Stimulated activated naive B cell treated with anti-CD40 and anti-IgM and Interleukin-4, amounts not matched to agents 10 μg/mL and 1 μg/mL and 100 μg/mL, for 72 hours (primary cell): Measurements from ENCODE around the gene OR5K3.
"Not testable (repeated sequence)": the region's sequence is repeated elsewhere in the genome, so short reads cannot be mapped to it uniquely, and the experiment has no call there.

Experiments used
- ATAC-seq, 2 donors: fragments of 150-1000 bp; cut with Tn5 transposase; replicated peaks; 2 replicates each; pipeline ENCODE4 v1.10.0; 2021; ENCODE audit warnings: moderate library complexity in 1 of 2
- DNase-seq: peaks from one replicate; pipeline ENCODE4 v3.0.0; 2021
- H3K27ac Mint-ChIP-seq: one replicate; pipeline ENCODE4 v1.8.0; 2022; ENCODE audit warnings: mild to moderate bottlenecking, mixed read lengths
- H3K27me3 Mint-ChIP-seq, 2 donors: one replicate each; pipeline ENCODE4 v1.8.0; 2022; ENCODE audit warnings: mixed read lengths in 2 of 2
- H3K36me3 Mint-ChIP-seq, 2 donors: one replicate each; pipeline ENCODE4 v1.8.0; 2022; ENCODE audit warnings: mixed read lengths in 2 of 2, mild to moderate bottlenecking in 1 of 2
- H3K4me1 Mint-ChIP-seq, 2 donors: one replicate each; pipeline ENCODE4 v1.8.0; 2022; ENCODE audit warnings: mixed read lengths in 2 of 2, mild to moderate bottlenecking in 1 of 2
- H3K4me3 Mint-ChIP-seq, 2 donors: one replicate each; pipeline ENCODE4 v1.8.0; 2022; ENCODE audit warnings: mild to moderate bottlenecking in 2 of 2, mixed read lengths in 2 of 2, moderate library complexity in 1 of 2
- H3K9me3 Mint-ChIP-seq, 2 donors: one replicate each; pipeline ENCODE4 v1.8.0; 2022; ENCODE audit warnings: mixed read lengths in 2 of 2, mild to moderate bottlenecking in 1 of 2

OR5K3 gene

DNA sequence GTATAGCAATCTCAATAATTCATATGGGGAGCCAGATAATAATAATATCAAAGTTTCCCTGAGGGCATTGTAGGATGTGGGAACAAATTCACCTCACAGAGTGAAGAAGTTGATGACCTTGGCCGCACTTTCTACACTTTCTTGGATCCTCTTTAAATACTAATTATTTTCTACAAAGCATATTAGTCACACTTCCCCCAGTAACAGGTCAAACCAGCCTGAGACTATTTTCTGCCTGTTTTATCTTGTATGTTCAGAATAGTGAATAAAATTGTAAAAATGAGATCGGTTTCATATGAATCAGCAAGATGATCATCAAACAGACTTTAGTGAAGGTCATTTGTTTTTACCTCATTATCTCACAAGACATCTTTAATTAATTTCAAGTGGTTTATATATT lies 2.3 kb upstream of the OR5K3 start:
- no peaks in the 10 kb centered on the region for H3K36me3 Mint-ChIP-seq

DNA sequence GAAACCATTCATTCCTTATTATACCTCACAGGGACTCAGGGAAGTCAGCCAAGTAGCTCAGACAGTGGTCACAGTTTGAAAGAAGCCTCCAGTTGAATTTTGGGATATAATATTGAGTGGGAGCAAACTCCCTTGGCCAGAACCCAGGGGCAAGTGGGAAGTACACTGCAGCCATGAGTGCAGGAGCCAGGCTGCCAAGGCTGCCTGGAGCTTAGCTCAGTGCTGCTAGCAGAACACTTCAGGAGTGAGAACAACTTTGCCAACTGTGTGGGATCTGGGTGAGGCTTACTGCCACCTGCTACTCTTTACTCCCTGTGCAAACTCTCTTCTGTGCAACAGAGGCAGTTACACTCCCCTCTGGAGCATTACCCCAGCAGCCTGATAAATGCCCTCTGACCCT lies 4.6 kb downstream of the OR5K3 start:
- Mint-ChIP-seq H3K27ac (no peak overlapping the region), H3K4me3 (no peak overlapping the region), H3K4me1 (no peaks in the 10 kb centered on the region), H3K36me3 (no peaks in the 10 kb centered on the region), H3K9me3 (peaks cover 7 to 15% of the 10 kb centered on the region in 2 donors), H3K27me3 (no peaks in the 10 kb centered on the region)
- DNase-seq (no peak), ATAC-seq (no peak)

More for the DNA sequence above, 2.3 kb upstream of the OR5K3 start:
- H3K27me3 Mint-ChIP-seq, result no peaks in the 10 kb centered on the region
- no peak overlapping the region for H3K4me3 Mint-ChIP-seq
- no peak overlapping the region for H3K27ac Mint-ChIP-seq
- no peak for ATAC-seq
- H3K4me1 Mint-ChIP-seq, result no peaks in the 10 kb centered on the region
- no peak for DNase-seq
- H3K9me3 Mint-ChIP-seq, result no peaks in the 10 kb centered on the region

DNA sequence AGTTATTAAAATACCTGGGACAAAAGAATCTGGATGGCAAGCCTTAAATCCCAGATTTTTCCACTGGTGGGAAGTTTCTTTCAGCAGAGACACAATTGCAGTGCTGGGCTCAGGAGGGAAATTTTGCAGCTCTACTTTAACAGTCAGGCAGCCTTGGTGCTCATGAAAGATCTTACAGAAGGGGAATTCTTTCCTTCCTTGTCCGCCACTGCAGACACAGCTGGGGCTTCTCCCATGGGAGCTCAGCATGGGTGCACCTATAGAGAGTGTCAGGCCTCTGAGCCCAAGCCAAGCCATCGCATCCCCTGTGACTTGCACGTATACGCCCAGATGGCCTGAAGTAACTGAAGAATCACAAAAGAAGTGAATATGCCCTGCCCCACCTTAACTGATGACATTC lies 6.0 kb downstream of the OR5K3 start:
- not testable (repeated sequence) for DNase-seq, H3K27ac Mint-ChIP-seq, ATAC-seq, H3K36me3 Mint-ChIP-seq, H3K4me1 Mint-ChIP-seq, H3K4me3 Mint-ChIP-seq, H3K27me3 Mint-ChIP-seq
- H3K9me3 Mint-ChIP-seq, result peaks cover 10 to 20% of the 10 kb centered on the region in 2 donors

DNA sequence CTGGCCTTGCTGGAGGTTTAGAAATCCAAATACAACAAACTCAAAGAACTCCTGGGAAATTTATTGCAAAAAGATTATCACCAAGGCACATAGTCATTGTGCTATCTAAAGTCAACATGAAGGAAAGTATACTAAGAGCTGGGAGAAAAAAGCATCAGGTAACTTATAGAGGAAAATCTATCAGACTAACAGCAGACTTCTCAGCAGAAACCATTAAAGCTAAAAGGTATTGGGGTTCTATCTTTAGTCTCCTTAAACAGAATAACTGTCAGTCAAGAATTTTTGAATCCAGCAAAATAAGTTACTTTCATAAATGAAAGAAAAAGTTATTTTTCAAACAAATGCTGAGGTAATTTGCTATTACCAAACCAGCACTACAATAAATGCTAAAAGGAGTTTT lies 8.0 kb downstream of the OR5K3 start:
- Mint-ChIP-seq H3K9me3 (peaks cover 19 to 24% of the 10 kb centered on the region in 2 donors), H3K27me3 (no peaks in the 10 kb centered on the region), H3K36me3 (no peaks in the 10 kb centered on the region)

DNA sequence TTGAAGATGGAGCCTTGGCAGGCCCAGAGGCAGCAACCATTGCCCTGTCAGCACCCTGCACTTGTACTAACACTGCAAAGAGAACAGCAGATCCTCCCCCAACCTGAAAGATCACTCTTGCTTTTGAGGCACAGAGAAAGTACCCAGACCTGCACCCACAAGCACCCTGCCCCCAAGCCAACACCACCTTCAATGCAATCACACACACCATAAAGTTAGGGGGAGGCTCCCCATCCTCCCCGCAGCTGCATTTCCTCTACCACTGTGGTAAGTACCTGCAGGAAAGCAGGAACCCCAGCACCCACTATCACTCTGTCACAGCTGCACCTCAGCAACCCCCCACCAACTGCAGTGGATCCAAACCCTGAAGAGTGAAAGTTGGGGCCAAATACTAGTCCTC lies 12.0 kb downstream of the OR5K3 start:
- Mint-ChIP-seq H3K27ac (peak overlapping the region; percentile 39), H3K27me3 (no peaks in the 10 kb centered on the region), H3K4me1 (no peaks in the 10 kb centered on the region), H3K4me3 (no peak overlapping the region), H3K9me3 (peaks cover 37 to 40% of the 10 kb centered on the region in 2 donors), H3K36me3 (peaks cover 0 to 4% of the 10 kb centered on the region in 2 donors)
- DNase-seq (no peak), ATAC-seq (no peak)

More for the DNA sequence above, 8.0 kb downstream of the OR5K3 start:
- DNase-seq (no peak), ATAC-seq (no peak)
- H3K4me1 Mint-ChIP-seq, result no peaks in the 10 kb centered on the region
- H3K4me3 Mint-ChIP-seq, result no peak overlapping the region
- H3K27ac Mint-ChIP-seq, result no peak overlapping the region

DNA sequence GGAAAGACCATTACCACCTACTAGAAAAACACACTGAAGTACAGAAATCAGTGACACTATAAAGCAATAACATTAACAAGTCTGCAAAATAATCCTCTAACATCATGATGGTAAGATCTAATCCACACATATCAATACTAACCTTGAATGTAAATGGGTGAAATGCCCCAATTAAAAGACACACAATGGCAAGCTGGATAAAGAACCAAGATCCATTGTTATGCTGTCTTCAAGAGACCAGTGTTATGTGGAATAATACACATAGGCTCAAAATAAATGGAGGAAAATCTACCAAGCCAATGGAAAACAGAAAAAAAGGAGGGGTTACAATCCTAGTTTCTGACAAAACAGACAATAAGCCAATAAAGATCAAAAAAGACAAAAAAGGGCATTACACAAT lies 13.5 kb downstream of the OR5K3 start:
- Mint-ChIP-seq H3K9me3 (peaks cover 31 to 32% of the 10 kb centered on the region in 2 donors), H3K27ac (no peak overlapping the region), H3K27me3 (no peaks in the 10 kb centered on the region), H3K36me3 (peaks cover 2 to 4% of the 10 kb centered on the region in 2 donors), H3K4me1 (no peaks in the 10 kb centered on the region), H3K4me3 (no peak overlapping the region)
- DNase-seq (no peak), ATAC-seq (no peak)

DNA sequence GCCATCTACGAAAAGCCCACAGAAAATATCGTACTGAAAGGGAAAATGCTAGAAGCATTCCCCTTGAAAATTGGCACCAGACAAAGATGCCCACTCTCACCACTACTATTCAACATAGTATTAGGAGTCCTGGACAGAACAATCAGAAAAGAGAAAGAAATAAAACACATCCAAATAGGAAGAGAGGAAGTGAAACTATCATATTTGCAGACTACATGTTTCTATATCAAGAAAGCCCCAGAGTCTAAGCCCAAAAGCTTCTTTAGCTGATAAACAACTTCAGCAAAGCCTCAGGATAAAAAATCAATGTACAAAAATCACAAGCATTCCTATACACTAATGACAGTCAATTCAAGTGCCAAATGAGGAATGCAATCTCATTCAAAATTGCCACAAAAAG lies 15.6 kb downstream of the OR5K3 start:
- Mint-ChIP-seq H3K4me1 (no peaks in the 10 kb centered on the region), H3K36me3 (peaks cover 2 to 4% of the 10 kb centered on the region in 2 donors), H3K27ac (no peak overlapping the region), H3K9me3 (peaks cover 28 to 29% of the 10 kb centered on the region in 2 donors), H3K4me3 (no peak overlapping the region), H3K27me3 (no peaks in the 10 kb centered on the region)
- ATAC-seq, result no peak
- DNase-seq, result no peak

DNA sequence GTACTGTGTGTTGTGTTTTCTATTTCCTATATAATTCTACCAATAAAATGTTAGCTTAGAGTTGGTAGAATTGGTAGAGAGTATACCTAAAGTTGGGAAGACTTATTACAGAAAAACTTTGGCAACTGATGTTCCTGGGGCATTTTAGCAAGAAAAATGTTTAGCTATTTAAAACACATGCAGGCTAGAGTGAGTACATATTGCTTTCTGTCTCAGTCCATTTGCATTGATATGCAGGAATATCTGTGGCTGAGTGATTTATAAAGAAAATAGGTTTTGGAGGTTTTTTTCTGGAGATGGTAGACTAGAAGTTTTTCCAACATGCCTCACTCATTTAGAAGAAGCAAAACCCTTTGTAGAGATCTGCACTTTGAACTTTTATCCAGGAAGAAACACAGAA lies 42.1 kb downstream of the OR5K3 start:
- H3K27me3 Mint-ChIP-seq, result no peaks in the 10 kb centered on the region
- peaks cover 0 to 3% of the 10 kb centered on the region in 2 donors for H3K36me3 Mint-ChIP-seq
- no peaks in the 10 kb centered on the region for H3K4me1 Mint-ChIP-seq
- H3K4me3 Mint-ChIP-seq, result no peak overlapping the region
- ATAC-seq (no peak), DNase-seq (no peak)
- no peak overlapping the region for H3K27ac Mint-ChIP-seq
- H3K9me3 Mint-ChIP-seq, result peaks cover 20 to 31% of the 10 kb centered on the region in 2 donors

DNA sequence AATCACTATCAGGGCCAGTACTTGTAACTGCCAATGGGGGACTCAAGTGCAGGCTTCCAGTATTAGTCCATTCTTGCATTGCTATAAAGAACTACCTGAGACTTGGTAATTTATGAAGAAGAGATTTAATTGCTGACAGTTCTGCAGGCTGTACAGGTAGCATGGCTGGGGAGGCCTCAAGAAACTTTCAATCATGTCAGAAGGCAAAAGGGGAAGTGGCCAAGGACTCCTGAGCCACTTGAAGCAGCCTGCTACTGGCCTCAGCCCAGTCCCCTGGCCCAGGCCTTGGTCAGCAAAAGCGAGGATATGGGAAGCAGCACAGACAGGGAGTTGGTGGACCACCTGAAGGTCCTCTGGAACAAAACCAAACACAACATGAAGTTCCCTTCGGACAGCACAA lies 43.3 kb downstream of the OR5K3 start:
- DNase-seq, result no peak
- Mint-ChIP-seq H3K27me3 (no peaks in the 10 kb centered on the region), H3K36me3 (peaks cover 0 to 3% of the 10 kb centered on the region in 2 donors), H3K9me3 (peaks cover 17 to 31% of the 10 kb centered on the region in 2 donors), H3K4me3 (no peak overlapping the region), H3K4me1 (no peaks in the 10 kb centered on the region), H3K27ac (no peak overlapping the region)
- no peak for ATAC-seq

DNA sequence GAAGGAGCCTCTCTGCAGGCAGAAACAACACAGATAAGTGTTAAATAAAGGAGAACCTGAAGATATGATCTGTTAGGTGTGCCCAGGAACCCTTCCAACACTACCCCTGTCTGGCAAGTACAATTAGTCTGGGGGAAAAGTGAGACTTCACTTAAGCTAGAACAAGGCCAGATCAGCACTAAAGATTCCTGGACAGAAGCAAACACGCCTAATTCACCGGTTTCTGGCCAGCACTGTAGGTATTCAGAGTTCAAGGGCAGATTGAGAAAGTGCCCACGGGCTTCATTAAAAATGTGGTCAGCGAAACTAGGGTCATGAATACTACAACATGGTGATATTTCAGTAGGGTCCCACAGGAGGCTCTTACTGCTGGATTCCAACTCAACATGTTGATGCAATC lies 43.9 kb downstream of the OR5K3 start:
- DNase-seq (no peak), ATAC-seq (no peak)
- peaks cover 11 to 24% of the 10 kb centered on the region in 2 donors for H3K9me3 Mint-ChIP-seq
- no peak overlapping the region for H3K4me3 Mint-ChIP-seq
- H3K36me3 Mint-ChIP-seq, result no peaks in the 10 kb centered on the region
- no peak overlapping the region for H3K27ac Mint-ChIP-seq
- no peaks in the 10 kb centered on the region for H3K27me3 Mint-ChIP-seq
- no peaks in the 10 kb centered on the region for H3K4me1 Mint-ChIP-seq

DNA sequence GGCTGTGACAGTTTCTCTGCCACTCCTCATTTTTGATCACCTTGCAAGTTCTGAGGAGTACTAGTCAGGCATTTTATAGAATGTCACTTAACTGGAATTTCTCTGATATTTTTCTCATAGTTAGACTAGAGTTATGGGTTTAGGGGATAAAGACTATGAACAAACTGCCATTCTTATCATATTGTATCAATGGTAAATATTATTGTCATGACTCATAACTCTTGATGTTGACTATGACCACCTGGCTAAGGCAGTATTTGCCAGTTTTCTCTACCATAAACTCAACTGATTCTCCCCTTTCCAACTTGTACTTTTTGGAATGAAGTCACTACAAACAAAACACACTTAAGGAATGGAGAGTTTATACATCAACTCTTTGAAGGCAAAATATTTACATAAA lies 49.8 kb downstream of the OR5K3 start:
- peaks cover 0 to 3% of the 10 kb centered on the region in 2 donors for H3K27me3 Mint-ChIP-seq
- H3K4me1 Mint-ChIP-seq, result no peaks in the 10 kb centered on the region
- no peak overlapping the region for H3K27ac Mint-ChIP-seq
- H3K36me3 Mint-ChIP-seq, result no peaks in the 10 kb centered on the region
- no peaks in the 10 kb centered on the region for H3K9me3 Mint-ChIP-seq
- ATAC-seq, result no peak
- DNase-seq, result no peak
- no peak overlapping the region for H3K4me3 Mint-ChIP-seq
